HL-60/S4 treated with phorbol 12-myristate 13-acetate at 8.2 ng/mL for 4 days and 3 days (cell line): Measurements from ENCODE around the gene PRR14L.

Experiments
- in situ Hi-C: fragments of 300-500 bp; cut with MboI; formaldehyde crosslinking; loops from 2 replicates; pipeline ENCODE4 v1.15.0; 2022; ENCODE audit warnings: low sequenced_read_pairs

Gene PRR14L

DNA sequence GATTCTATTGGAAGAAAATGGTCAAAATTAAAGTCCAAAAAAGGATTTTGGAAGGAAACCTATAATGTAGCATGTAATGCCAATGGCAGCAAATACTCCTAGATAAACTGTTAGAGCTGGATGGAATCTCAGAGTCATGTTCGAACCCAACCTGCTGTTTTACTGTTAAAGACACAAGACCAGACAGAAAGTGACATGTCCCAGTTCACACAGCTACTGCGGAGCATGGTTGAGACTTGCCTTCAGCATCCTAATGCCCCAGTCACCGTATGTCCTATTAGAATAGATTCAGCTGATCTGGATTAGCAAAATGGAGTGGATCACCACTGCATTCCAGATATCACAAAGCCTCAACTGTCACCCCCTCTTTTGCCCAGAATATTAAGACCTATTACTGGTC is 102.9 kb downstream of the PRR14L start:
- in situ Hi-C loops, result no loop called here

DNA sequence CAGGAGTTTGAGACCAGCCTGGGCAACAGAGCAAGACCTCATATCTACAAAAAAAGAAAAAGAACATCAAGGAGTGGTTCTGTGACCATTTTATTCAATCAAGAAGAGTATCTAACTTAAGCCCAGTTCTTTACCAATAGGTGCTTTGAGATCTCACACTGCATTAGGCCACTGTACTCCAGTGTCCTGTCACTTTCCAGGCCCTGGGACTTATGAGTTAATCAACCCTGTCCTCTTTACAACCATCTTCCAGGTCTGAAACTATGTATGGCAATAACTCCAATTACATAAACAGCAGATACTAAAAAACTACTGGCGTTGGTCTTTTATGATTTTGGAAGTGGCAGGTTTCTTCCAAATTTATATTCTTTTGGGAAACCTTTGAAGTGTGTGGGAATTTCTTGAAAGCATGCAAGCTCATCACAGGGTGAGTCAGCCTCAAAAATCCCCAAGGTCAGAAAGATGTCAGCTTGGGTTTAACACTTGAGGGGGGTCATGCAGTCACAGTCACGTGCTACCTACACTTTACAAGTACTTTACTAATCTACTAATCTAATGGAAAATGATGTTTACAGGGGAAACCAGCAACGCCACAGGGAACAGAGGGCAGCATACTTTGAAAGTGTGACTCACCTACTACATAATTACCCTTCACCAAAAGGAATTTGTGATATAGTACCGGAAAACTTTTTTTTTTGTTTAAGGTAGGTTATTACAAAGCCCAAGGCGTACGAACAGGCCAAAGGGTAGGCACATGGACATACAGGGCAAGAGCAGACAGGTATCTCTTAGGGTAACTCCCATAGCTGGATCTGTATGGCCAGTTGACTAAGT is 103.5 kb downstream of the PRR14L start:
- in situ Hi-C loops, result no loop called here

DNA sequence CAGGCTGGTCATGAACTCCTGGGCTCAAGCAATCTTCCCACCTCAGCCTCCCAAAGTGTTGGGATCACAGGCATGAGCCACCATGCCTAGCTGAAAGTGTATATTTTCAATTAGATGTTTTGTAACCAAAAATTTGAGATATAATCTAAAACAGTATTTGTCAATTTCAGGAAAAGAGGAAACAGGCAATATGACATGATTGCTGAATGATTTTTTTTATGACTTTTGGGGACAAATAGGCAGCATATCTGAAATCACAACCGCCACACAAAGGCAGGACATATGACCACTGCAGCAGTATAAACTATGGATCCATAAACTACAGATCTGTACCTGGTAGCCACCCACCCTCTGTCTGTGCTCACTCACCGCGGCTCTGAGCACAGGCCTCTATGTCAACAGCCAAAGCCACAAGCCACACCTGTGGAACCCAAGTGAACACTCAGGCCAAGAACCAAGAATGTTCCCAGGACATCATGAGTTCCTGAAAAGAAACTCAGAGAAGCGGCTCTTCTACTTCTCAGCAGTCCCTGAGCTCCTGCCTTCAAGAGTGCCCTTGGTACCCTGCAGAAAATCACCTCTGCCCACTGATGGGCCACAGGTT is 110.4 kb downstream of the PRR14L start:
- in situ Hi-C loops, result no loop called here

DNA sequence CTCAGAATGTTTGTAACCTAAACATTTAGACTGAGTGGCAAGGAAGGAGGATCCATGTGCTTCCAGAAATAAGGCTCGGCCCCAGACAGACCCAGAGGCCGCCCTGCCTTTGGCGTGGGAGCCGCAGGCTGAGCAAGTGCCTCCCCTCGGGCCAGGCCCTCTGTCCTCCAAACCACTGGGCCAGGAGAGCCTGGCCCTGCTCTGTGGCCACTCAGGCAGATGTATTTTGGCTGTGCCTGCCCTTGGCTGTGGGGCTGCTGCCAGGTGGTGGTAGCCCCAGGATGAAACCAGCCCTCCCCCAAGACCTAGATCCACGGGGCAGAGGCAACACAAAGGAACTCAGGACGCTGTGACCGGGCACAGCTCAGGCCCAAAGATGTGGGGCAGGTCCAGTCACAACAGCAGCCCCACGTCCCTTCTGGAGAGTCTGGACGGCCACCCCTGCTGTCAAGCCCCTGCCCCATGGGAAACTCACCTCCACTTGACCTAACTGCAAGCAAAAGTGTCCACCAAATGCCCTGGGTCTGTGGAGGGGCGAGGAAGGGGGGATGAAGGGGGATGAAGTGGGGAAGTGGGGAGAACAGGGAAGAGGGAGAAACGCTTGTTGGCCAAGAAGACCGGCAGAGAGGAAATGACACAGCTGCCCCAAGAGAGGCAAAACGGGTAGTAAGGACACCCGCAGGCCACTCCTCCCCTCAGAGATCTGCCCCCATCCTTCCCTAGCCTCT is 111.9 kb downstream of the PRR14L start:
- in situ Hi-C loops, result no loop called here

DNA sequence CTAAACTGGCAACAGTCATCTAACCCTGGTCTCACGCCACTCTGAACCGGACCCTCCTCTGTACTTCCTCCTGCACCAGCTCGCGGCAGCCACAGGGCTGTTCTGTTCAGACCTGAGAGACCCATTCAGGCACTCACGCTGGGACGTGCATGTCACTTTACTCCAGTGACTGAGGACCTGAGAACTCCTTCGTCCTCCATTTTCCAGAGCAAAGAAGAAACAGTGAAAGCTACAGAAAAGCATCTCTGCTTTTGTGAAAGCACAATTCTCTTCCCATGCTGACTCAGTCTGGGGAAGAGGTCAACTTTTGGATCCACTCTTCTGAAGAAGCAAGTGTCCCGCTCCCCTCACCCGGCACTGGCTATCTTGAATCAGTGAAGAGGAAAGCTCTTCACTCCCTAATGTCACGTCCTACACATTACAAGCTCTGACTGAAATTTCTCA is 112.5 kb downstream of the PRR14L start:
- in situ Hi-C loops, result no loop called here

DNA sequence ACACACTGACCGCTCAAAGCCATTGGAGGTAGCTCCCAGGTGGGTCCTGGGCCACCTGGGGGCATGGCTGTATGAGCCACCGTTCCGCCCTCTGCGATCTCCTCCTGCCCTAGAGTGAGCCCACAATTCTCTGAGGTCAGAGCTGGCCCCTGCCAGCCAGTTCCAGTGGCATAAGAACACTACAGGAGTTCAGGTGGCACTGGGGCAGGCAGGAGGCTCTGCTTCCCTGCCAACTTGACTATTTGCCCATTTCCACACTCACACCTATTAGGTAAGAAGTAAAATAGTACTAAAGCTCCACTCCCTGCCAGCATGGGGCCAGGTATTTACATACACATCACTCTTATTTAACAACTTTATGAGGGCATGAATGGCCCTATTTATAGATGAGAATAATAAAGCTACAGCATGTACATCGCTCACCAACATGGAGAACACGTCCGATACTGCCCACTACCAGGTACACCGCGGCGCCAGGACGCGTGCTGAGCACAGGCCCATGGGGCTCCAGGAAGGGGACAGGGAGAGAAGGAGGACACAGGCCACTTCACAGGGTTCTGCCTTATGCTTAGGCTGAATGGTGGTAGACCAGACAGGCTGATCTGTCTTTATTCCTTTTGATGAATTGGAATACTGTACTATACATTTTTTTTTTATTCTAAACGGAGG is 114.2 kb downstream of the PRR14L start:
- in situ Hi-C loops, result no loop called here

DNA sequence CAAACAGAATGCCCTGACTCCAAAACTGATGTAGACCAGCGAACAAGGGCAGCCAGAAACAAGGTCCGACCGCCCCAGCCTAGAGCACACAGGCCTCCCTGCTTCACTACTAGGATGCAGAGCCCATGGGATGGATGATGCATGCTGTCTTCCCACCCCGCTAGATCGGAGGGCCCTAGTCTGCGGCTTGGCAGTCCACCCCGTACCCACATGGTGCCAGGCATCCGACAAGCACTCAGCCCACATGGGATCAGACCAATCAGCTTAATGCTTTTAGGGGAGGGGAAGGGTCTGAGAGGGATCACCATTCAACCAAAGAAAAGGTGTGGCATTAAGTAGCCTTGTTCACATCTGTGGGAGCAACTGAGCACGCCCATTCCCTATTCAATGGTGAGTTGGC is 118.5 kb downstream of the PRR14L start:
- in situ Hi-C loops, result no loop called here
